NCI-H748 (cell line): ENCODE data around the gene CNTF.
"Not testable (repeated sequence)": the region's sequence is repeated elsewhere in the genome, so short reads cannot be mapped to it uniquely, and the experiment has no call there.

Source experiments
- DNase-seq: peaks from one replicate; lab custom pipeline; 2025; ENCODE audit not compliant: unreplicated experiment; lab: John Stamatoyannopoulos, UW

The CNTF gene, protein sequence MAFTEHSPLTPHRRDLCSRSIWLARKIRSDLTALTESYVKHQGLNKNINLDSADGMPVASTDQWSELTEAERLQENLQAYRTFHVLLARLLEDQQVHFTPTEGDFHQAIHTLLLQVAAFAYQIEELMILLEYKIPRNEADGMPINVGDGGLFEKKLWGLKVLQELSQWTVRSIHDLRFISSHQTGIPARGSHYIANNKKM

GRCh38 chr11:58622344-58622743 is at the start of gene CNTF:
Gene CNTF (plus strand): TSS chr11:58622665. CDS start chr11:58622753, 88 bp downstream.
- DNase-seq: no peak

- not testable (repeated sequence) for DNase-seq
These were observed 49.6 kb upstream of the CNTF start for GRCh38 chr11:58572906-58573305.

GRCh38 chr11:58573451-58574104 is 48.9 kb upstream of the CNTF start:
- no peak for DNase-seq

GRCh38 chr11:58574881-58575280 is 47.6 kb upstream of the CNTF start:
- DNase-seq: no peak

DNA sequence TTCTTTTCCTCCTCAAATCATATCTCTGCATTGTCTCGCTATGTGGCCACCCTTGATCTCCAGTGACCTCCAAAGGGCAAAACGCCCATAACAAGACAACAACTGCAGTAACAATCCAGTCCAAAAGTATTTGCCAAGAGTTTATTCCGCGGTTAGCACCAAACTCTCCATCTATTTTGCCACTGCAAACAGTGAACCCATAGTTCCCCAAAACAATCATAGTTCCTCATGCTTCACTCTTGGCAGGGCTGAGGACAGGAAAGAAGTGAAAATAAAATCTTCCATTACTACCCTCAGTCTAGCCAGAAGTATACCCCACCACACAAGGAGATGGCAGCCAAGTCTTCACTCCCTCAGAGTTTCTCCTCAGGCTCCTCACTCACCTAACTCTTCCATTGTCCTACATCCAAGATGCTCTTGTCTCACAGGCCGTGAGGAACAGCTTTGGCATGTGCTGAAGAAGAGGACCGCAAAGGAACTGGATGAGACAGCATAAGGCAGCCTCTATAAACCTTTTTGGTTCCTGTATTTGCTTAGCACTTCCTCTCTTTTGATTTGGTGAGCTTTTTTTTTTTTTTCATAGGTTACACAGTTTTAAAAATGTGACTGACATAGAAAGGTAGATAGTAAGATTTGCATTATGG is 47.0 kb upstream of the CNTF start, which contains the start of gene LPXN:
Gene LPXN, minus strand, starts transcription at position 480 of the 644 bp plus-strand sequence. Its CDS starts 84 bp downstream, at position 396.
- DNase-seq: no peak

DNA sequence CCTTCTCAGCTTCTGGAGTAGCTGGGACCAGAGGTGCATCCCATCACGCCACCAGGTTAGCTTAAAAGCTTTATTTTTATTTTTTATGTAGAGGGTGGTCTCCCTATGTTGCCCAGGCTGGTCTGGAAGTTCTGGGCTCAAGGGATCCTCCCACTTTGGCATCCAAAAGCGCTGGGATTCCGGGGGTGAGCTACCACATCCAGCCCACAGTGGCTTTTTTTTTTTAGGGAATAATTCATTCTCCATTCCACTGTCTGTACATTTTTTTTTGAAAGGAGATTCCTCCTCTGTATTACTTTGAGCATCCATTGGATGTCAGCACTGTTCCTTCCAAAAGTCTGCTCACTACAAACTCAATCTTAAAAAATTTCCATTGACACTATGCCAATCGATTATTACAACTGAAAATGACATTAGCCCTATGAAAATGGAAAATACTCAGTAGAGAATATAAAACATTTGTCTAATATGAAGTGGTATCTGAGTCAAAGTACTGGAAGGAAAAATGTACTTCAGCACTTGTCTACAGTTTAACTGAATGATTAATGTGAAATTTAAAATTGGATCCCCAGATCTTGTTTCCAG is 45.5 kb upstream of the CNTF start:
- DNase-seq: peak; percentile 6

- DNase-seq: peak; percentile 64
These were observed 44.8 kb upstream of the CNTF start for GRCh38 chr11:58577555-58578135.

- peak; percentile 98 for DNase-seq
These were observed 44.3 kb upstream of the CNTF start for GRCh38 chr11:58578136-58578634.

- DNase-seq: peak; percentile 98
These were observed 43.8 kb upstream of the CNTF start, which contains the start of gene ZFP91 for GRCh38 chr11:58578635-58579191. Gene ZFP91 (plus strand): TSS chr11:58579063. CDS start chr11:58579282, 219 bp downstream.

DNA sequence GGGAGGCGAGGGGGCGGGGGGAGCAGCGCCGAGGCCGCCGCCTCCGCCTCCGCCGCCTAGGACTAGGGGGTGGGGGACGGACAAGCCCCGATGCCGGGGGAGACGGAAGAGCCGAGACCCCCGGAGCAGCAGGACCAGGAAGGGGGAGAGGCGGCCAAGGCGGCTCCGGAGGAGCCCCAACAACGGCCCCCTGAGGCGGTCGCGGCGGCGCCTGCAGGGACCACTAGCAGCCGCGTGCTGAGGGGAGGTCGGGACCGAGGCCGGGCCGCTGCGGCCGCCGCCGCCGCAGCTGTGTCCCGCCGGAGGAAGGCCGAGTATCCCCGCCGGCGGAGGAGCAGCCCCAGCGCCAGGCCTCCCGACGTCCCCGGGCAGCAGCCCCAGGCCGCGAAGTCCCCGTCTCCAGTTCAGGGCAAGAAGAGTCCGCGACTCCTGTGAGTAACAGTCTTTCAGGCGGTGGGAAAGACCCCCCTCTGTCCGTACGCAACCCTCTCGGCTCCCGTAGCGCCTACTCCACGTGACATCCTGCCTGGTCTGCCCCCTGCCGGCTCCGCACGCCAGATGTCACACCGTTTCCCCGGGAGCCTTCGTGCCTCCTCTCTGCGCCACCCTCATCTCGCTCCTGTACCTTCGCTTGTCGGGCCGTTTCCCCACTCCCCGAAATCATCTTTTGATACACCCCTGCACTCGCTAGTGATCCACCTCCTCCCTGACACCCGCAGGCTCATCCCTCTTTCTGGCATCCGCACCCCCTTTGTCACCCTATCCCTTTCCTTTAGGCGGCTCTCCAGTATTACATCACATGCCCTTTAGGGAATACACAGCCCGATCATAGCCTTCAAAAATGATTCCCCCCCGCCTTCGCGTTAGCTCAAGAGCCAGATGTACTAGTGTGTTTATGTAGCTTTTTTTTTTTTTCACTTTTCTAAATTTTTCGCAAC is 43.0 kb upstream of the CNTF start:
- DNase-seq: peak; percentile 88

GRCh38 chr11:58580311-58580710 is 42.2 kb upstream of the CNTF start:
- DNase-seq: no peak

DNA sequence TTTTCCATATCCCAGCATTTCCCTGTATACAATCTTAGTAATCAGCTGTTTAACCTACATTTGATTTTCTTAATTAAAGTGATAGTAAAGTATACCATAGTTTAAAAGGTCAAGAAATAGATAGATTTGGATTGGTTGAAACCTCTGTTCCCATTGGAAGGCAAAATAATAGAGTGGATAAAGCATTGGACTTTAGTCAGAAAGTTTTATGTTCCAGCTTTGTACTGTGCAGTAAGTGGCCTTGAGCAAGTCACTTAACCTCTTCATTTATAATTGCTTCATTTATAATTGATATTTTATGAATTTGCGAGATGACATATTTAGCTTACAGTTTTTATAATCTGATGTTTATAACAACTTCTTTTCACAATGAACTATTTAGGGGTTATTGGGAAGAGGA is 40.0 kb upstream of the CNTF start:
- no peak for DNase-seq

- DNase-seq: no peak
These were observed 35.5 kb upstream of the CNTF start for GRCh38 chr11:58586998-58587397.

- DNase-seq: no peak
These were observed 30.8 kb upstream of the CNTF start for GRCh38 chr11:58591659-58592058.

GRCh38 chr11:58592760-58593472 is 29.5 kb upstream of the CNTF start:
- peak; percentile 41 for DNase-seq

GRCh38 chr11:58594826-58595225 is 27.6 kb upstream of the CNTF start:
- DNase-seq: no peak

- DNase-seq: no peak
These were observed 25.8 kb upstream of the CNTF start for GRCh38 chr11:58596621-58597020.

- no peak for DNase-seq
These were observed 24.9 kb upstream of the CNTF start for GRCh38 chr11:58597486-58598144.

- DNase-seq: no peak
These were observed 22.0 kb upstream of the CNTF start for GRCh38 chr11:58600510-58600909.
